GM23338 (cell line): ENCODE results near the gene GGA1. TPM values are rescaled to one million over a fixed set of nuclear protein-coding genes. Genes with fewer than 3 reads are reported as not detected.

Source experiments
- ATAC-seq: fragments of 200-7000 bp; cut with Tn5 transposase; 3 replicates; pipeline ENCODE4 v1.9.1; 2020
- DNase-seq: peaks from one replicate; pipeline ENCODE4 v3.0.0-alpha.2; 2015; ENCODE audit warnings: low spot score
- H2AFZ ChIP-seq: fragments of 200-600 bp; sonication (generic); 2 replicates; pipeline ENCODE4 v1.8.0; 2016; ENCODE audit warnings: antibody characterized with exemption, mild to moderate bottlenecking, moderate library complexity
- H3F3A ChIP-seq: fragments of 200-600 bp; sonication (generic); replicated peaks from 2 replicates; pipeline ENCODE4 v1.8.0; 2017; ENCODE audit warnings: antibody characterized with exemption, mixed run types, low read depth
- H3K27ac ChIP-seq: fragments of 200-600 bp; sonication (generic); 2 replicates; pipeline ENCODE4 v1.6.1; 2016; ENCODE audit warnings: low read depth
- H3K27me3 ChIP-seq: fragments of 200-600 bp; sonication (generic); 2 replicates; pipeline ENCODE4 v1.8.0; 2016; ENCODE audit warnings: mild to moderate bottlenecking, mixed run types, moderate library complexity; ENCODE audit not compliant: insufficient read depth
- H3K36me3 ChIP-seq: fragments of 200-600 bp; sonication (generic); 2 replicates; pipeline ENCODE4 v1.8.0; 2016; ENCODE audit warnings: mild to moderate bottlenecking; ENCODE audit not compliant: insufficient read depth
- H3K4me1 ChIP-seq: fragments of 200-600 bp; sonication (generic); 2 replicates; pipeline ENCODE4 v1.8.0; 2016; ENCODE audit warnings: mild to moderate bottlenecking, moderate library complexity; ENCODE audit not compliant: insufficient read depth
- H3K4me2 ChIP-seq: fragments of 200-600 bp; sonication (generic); 2 replicates; pipeline ENCODE4 v1.7.1; 2017; ENCODE audit warnings: mixed run types
- H3K4me3 ChIP-seq: fragments of 200-600 bp; sonication (generic); 2 replicates; pipeline ENCODE4 v1.6.1; 2016; ENCODE audit warnings: mixed run types
- H3K79me2 ChIP-seq: fragments of 200-600 bp; sonication (generic); replicated peaks from 2 replicates; pipeline ENCODE4 v1.8.0; 2017; ENCODE audit warnings: mild to moderate bottlenecking; ENCODE audit not compliant: insufficient read depth
- H3K9me2 ChIP-seq: fragments of 200-600 bp; sonication (generic); 2 replicates; pipeline ENCODE4 v1.8.0; 2017; ENCODE audit not compliant: insufficient read depth
- H4K20me1 ChIP-seq: fragments of 200-600 bp; sonication (generic); replicated peaks from 2 replicates; pipeline ENCODE4 v1.8.0; 2017; ENCODE audit warnings: mild to moderate bottlenecking; ENCODE audit not compliant: insufficient read depth
- H3K27ac Mint-ChIP-seq: 2 replicates; pipeline ENCODE4 v1.8.0; 2020; ENCODE audit warnings: inconsistent platforms, mild to moderate bottlenecking, moderate library complexity, mixed read lengths
- H3K27me3 Mint-ChIP-seq: 3 replicates; pipeline ENCODE4 v1.8.0; 2022; ENCODE audit warnings: low read depth, mild to moderate bottlenecking, moderate library complexity, mixed read lengths, inconsistent platforms; ENCODE audit not compliant: insufficient read depth, poor library complexity
- H3K36me3 Mint-ChIP-seq: 3 replicates; pipeline ENCODE4 v1.8.0; 2021; ENCODE audit warnings: low read depth, mild to moderate bottlenecking, inconsistent platforms, moderate library complexity, mixed read lengths
- H3K4me1 Mint-ChIP-seq: 3 replicates; pipeline ENCODE4 v1.8.0; 2020; ENCODE audit warnings: mild to moderate bottlenecking, inconsistent platforms, mixed read lengths
- H3K4me3 Mint-ChIP-seq: 3 replicates; pipeline ENCODE4 v1.8.0; 2021; ENCODE audit warnings: moderate library complexity, mild to moderate bottlenecking, inconsistent platforms, mixed read lengths
- H3K9me3 Mint-ChIP-seq: 3 replicates; pipeline ENCODE4 v1.8.0; 2020; ENCODE audit warnings: moderate library complexity, mild to moderate bottlenecking, inconsistent platforms, mixed read lengths
- EZH2 ChIP-seq: fragments of 200-600 bp; sonication (generic); IDR thresholded peaks from one replicate; pipeline ENCODE4 v1.8.0; 2017; ENCODE audit warnings: antibody characterized with exemption, mild to moderate bottlenecking, low read depth; ENCODE audit not compliant: unreplicated experiment
- EZH2phosphoT487 ChIP-seq: fragments of 200-600 bp; sonication (generic); IDR thresholded peaks from one replicate; pipeline ENCODE4 v1.8.1; 2018; ENCODE audit warnings: antibody characterized with exemption; ENCODE audit not compliant: unreplicated experiment
- JUNB ChIP-seq: IDR thresholded peaks from one replicate; pipeline ENCODE4 v1.6.1; 2016; ENCODE audit warnings: antibody characterized with exemption; ENCODE audit not compliant: unreplicated experiment
- ZNF331 ChIP-seq: fragments of 250-450 bp; sonication (Bioruptor Pico); IDR thresholded peaks from 2 replicates; pipeline ENCODE4 v1.5.0; 2020; ENCODE audit warnings: low read depth, mild to moderate bottlenecking, moderate library complexity
- polyA plus RNA-seq: library from polyadenylated mRNA; unstranded; fragments of >200 nt; fragmentation: Nextera tagmentation; extraction: Ambion mirVana; gene quantifications from 2 replicates; pipeline ENCODE4 v1.2.1, GENCODE V29; 2016
- total RNA-seq: library from RNA; depleted of rRNA; stranded (reverse); fragments of >200 nt; shearing (Covaris generic); gene quantifications from 2 replicates; pipeline ENCODE4 v1.2.3, GENCODE V29; 2014
- TF ChIP-seq, protein P1 (sequence below): IDR thresholded peaks from 2 replicates; pipeline ENCODE4 v1.6.1; 2016; ENCODE audit warnings: antibody characterized with exemption
- TF ChIP-seq, protein P2 (sequence below): fragments of 250-450 bp; sonication (Bioruptor Pico); IDR thresholded peaks from 2 replicates; pipeline ENCODE4 v1.5.0; 2020; ENCODE audit warnings: mild to moderate bottlenecking, moderate library complexity
- TF ChIP-seq, protein P3 (sequence below), 2 experiments: fragments of 200-600 bp in 1 of 2; sonication (generic) in 1 of 2; conservative IDR thresholded peaks; 2 replicates each; pipeline versions ENCODE4 v1.5.1 to v1.6.1; 2016 to 2017; ENCODE audit warnings: antibody characterized with exemption in 2 of 2, low read depth in 2 of 2, mild to moderate bottlenecking in 2 of 2, moderate library complexity in 1 of 2

Gene GGA1
- total and polyA plus RNA-seq, 2 experiments from 2014 or later = 36.9 to 57.1 TPM

DNA sequence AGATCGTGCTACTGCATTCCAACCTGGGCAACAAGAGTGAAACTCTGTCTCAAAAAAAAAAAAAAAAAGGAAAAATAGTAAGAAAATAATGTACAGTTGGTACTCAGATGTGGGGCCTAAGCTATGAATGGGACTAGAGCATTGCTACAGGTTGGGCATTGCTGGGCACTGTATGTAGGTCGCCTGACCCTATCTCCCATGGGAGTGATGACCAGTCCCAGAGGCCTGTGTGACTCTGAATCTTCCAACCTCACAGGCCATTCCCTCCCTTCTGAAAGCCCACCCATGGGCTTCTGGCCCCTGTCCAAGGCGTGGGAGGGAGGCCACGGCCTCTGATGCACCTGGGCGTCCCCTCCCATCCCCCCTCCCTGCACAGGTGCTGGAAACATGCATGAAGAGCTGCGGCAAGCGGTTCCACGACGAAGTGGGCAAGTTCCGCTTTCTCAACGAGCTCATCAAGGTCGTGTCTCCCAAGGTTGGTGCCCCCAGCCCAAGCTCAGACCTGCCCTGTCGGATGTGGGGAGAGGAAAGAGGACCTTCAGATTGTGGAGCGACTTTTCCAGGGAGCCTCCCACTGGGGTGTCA is 9.5 kb downstream of the GGA1 start:
- Mint-ChIP-seq H3K27me3 (peaks cover 10% of the 10 kb centered on the region), H3K9me3 (no peaks in the 10 kb centered on the region), H3K36me3 (peaks cover 33% of the 10 kb centered on the region), H3K27ac (no peak overlapping the region), H3K4me3 (no peak overlapping the region), H3K4me1 (no peaks in the 10 kb centered on the region)
- Histone ChIP-seq H3K27ac (no peak overlapping the region), H3K4me3 (no peak overlapping the region), H2AFZ (no peak overlapping the region), H3K9me2 (no peaks in the 10 kb centered on the region), H3K4me2 (no peak overlapping the region), H3K4me1 (no peaks in the 10 kb centered on the region), H3K36me3 (0 out of 2 replicates have a peak, but pooled peaks cover 6% of the 10 kb centered on the region), H3F3A (peaks cover 10% of the 10 kb centered on the region; the same call in 1 of the 2 replicates), H3K79me2 (no peaks in the 10 kb centered on the region), H3K27me3 (no peaks in the 10 kb centered on the region), H4K20me1 (peaks cover 4% of the 10 kb centered on the region)
- ATAC-seq (no peak), DNase-seq (no peak)
- TF ChIP-seq, protein P1, sequence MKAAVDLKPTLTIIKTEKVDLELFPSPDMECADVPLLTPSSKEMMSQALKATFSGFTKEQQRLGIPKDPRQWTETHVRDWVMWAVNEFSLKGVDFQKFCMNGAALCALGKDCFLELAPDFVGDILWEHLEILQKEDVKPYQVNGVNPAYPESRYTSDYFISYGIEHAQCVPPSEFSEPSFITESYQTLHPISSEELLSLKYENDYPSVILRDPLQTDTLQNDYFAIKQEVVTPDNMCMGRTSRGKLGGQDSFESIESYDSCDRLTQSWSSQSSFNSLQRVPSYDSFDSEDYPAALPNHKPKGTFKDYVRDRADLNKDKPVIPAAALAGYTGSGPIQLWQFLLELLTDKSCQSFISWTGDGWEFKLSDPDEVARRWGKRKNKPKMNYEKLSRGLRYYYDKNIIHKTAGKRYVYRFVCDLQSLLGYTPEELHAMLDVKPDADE = no peak
- TF ChIP-seq EZH2 = no peak
- TF ChIP-seq ZNF331 (CRISPR knock-in tag) = no peak
- TF ChIP-seq, protein P2, sequence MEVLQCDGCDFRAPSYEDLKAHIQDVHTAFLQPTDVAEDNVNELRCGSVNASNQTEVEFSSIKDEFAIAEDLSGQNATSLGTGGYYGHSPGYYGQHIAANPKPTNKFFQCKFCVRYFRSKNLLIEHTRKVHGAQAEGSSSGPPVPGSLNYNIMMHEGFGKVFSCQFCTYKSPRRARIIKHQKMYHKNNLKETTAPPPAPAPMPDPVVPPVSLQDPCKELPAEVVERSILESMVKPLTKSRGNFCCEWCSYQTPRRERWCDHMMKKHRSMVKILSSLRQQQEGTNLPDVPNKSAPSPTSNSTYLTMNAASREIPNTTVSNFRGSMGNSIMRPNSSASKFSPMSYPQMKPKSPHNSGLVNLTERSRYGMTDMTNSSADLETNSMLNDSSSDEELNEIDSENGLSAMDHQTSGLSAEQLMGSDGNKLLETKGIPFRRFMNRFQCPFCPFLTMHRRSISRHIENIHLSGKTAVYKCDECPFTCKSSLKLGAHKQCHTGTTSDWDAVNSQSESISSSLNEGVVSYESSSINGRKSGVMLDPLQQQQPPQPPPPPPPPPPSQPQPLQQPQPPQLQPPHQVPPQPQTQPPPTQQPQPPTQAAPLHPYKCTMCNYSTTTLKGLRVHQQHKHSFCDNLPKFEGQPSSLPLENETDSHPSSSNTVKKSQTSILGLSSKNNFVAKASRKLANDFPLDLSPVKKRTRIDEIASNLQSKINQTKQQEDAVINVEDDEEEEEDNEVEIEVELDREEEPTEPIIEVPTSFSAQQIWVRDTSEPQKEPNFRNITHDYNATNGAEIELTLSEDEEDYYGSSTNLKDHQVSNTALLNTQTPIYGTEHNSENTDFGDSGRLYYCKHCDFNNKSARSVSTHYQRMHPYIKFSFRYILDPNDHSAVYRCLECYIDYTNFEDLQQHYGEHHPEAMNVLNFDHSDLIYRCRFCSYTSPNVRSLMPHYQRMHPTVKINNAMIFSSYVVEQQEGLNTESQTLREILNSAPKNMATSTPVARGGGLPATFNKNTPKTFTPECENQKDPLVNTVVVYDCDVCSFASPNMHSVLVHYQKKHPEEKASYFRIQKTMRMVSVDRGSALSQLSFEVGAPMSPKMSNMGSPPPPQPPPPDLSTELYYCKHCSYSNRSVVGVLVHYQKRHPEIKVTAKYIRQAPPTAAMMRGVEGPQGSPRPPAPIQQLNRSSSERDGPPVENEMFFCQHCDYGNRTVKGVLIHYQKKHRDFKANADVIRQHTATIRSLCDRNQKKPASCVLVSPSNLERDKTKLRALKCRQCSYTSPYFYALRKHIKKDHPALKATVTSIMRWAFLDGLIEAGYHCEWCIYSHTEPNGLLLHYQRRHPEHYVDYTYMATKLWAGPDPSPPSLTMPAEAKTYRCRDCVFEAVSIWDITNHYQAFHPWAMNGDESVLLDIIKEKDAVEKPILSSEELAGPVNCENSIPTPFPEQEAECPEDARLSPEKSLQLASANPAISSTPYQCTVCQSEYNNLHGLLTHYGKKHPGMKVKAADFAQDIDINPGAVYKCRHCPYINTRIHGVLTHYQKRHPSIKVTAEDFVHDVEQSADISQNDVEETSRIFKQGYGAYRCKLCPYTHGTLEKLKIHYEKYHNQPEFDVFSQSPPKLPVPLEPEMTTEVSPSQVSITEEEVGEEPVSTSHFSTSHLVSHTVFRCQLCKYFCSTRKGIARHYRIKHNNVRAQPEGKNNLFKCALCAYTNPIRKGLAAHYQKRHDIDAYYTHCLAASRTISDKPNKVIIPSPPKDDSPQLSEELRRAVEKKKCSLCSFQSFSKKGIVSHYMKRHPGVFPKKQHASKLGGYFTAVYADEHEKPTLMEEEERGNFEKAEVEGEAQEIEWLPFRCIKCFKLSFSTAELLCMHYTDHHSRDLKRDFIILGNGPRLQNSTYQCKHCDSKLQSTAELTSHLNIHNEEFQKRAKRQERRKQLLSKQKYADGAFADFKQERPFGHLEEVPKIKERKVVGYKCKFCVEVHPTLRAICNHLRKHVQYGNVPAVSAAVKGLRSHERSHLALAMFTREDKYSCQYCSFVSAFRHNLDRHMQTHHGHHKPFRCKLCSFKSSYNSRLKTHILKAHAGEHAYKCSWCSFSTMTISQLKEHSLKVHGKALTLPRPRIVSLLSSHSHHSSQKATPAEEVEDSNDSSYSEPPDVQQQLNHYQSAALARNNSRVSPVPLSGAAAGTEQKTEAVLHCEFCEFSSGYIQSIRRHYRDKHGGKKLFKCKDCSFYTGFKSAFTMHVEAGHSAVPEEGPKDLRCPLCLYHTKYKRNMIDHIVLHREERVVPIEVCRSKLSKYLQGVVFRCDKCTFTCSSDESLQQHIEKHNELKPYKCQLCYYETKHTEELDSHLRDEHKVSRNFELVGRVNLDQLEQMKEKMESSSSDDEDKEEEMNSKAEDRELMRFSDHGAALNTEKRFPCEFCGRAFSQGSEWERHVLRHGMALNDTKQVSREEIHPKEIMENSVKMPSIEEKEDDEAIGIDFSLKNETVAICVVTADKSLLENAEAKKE (CRISPR knock-in tag) = no peak
- TF ChIP-seq JUNB = no peak
- TF ChIP-seq EZH2phosphoT487 = no peak
- TF ChIP-seq, protein P3, sequence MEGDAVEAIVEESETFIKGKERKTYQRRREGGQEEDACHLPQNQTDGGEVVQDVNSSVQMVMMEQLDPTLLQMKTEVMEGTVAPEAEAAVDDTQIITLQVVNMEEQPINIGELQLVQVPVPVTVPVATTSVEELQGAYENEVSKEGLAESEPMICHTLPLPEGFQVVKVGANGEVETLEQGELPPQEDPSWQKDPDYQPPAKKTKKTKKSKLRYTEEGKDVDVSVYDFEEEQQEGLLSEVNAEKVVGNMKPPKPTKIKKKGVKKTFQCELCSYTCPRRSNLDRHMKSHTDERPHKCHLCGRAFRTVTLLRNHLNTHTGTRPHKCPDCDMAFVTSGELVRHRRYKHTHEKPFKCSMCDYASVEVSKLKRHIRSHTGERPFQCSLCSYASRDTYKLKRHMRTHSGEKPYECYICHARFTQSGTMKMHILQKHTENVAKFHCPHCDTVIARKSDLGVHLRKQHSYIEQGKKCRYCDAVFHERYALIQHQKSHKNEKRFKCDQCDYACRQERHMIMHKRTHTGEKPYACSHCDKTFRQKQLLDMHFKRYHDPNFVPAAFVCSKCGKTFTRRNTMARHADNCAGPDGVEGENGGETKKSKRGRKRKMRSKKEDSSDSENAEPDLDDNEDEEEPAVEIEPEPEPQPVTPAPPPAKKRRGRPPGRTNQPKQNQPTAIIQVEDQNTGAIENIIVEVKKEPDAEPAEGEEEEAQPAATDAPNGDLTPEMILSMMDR (conservative IDR thresholded peaks at IDR 0.05; ENCODE audit: low read depth in 2 of 2) = no peak
